Common myeloid progenitor, CD34-positive (primary cell): Measurements from ENCODE around the gene UCN3.
"Not testable (repeated sequence)": the region's sequence is repeated elsewhere in the genome, so short reads cannot be mapped to it uniquely, and the experiment has no call there.

ENCODE experiments used
- CTCF ChIA-PET: fragments of 350-600 bp; sonication (Branson Sonifier 250); formaldehyde crosslinking; loops from one replicate; lab custom pipeline; 2021; ENCODE audit warnings: antibody characterized with exemption; lab: Charles Lee
- POLR2A ChIA-PET: fragments of 350-600 bp; sonication (Branson Sonifier 250); formaldehyde crosslinking; loops from one replicate; lab custom pipeline; 2021; ENCODE audit warnings: antibody characterized with exemption; lab: Charles Lee
- DNase-seq, 3 donors: peaks; one replicate each; pipeline versions ENCODE4 v3.0.0 to v3.0.0-alpha.2; 2013
- H3K27ac ChIP-seq, 2 experiments: 1 replicate in 1 of 2; 2 replicates in 1 of 2; pipeline ENCODE4 v1.7.0; 2013; ENCODE audit warnings: inconsistent platforms in 2 of 2, low read length in 2 of 2, mild to moderate bottlenecking in 2 of 2, low read depth in 1 of 2, moderate library complexity in 1 of 2; ENCODE audit not compliant: severe bottlenecking in 2 of 2, insufficient read depth in 1 of 2, poor library complexity in 1 of 2
- H3K27me3 ChIP-seq, 5 experiments: replicated peaks in 2 of 5; 1 replicate in 3 of 5; 2 replicates in 2 of 5; pipeline versions ENCODE4 v1.6.1 to v1.7.0; 2013; ENCODE audit warnings: low read length in 4 of 5, mild to moderate bottlenecking in 2 of 5, moderate library complexity in 2 of 5, inconsistent platforms in 1 of 5; ENCODE audit not compliant: insufficient read depth in 5 of 5, control insufficient read depth in 4 of 5
- H3K36me3 ChIP-seq, 4 experiments: 1 replicate in 2 of 4; 2 replicates in 2 of 4; pipeline versions ENCODE4 v1.6.1 to v1.7.0; 2013; ENCODE audit warnings: low read length in 3 of 4, control low read depth in 1 of 4, mild to moderate bottlenecking in 1 of 4; ENCODE audit not compliant: control insufficient read depth in 4 of 4, insufficient read depth in 4 of 4
- H3K4me1 ChIP-seq, 4 experiments: 1 replicate in 3 of 4; 2 replicates in 1 of 4; pipeline versions ENCODE4 v1.6.1 to v1.7.1; 2013; ENCODE audit warnings: low read length in 3 of 4, mild to moderate bottlenecking in 3 of 4, control low read depth in 1 of 4, inconsistent platforms in 1 of 4, moderate library complexity in 1 of 4; ENCODE audit not compliant: control insufficient read depth in 4 of 4, insufficient read depth in 4 of 4; ENCODE audit errors: control extremely low read depth in 1 of 4
- H3K4me3 ChIP-seq, 7 experiments: 1 replicate in 4 of 7; 2 replicates in 3 of 7; pipeline versions ENCODE4 v1.5.1 to v1.7.0; 2013; ENCODE audit warnings: mild to moderate bottlenecking in 7 of 7, low read length in 6 of 7, moderate library complexity in 6 of 7, inconsistent platforms in 2 of 7, low read depth in 2 of 7, control low read depth in 1 of 7; ENCODE audit not compliant: insufficient read depth in 4 of 7, control insufficient read depth in 1 of 7; ENCODE audit errors: extremely low read depth in 1 of 7
- H3K9me3 ChIP-seq, 5 experiments: 1 replicate in 4 of 5; 2 replicates in 1 of 5; pipeline versions ENCODE4 v1.6.1 to v1.7.1; 2013; ENCODE audit warnings: low read length in 4 of 5, mild to moderate bottlenecking in 2 of 5, inconsistent platforms in 1 of 5, low read depth in 1 of 5, moderate library complexity in 1 of 5; ENCODE audit not compliant: control insufficient read depth in 4 of 5, insufficient read depth in 2 of 5; ENCODE audit errors: control extremely low read depth in 1 of 5
- WGBS: methylation state at CpG from one replicate; pipeline ENCODE4 v1.1.5; 2013; ENCODE audit not compliant: insufficient coverage; 5-methylcytosine and 5-hydroxymethylcytosine counted together

Gene UCN3

GRCh38 chr10:5402798-5403197, 38.0 kb downstream of the UCN3 start:
- no peaks in the 10 kb centered on the region for H3K9me3 ChIP-seq
- H3K4me1 ChIP-seq, result no peaks in the 10 kb centered on the region
- CTCF ChIA-PET, result interaction anchor here (1.1 kb wide), 1 partner anchor 10 kb away, joined by 3 read pairs; no protein-coding TSS in a partner anchor
- no peak overlapping the region for H3K27ac ChIP-seq
- DNase-seq, result no peak
- H3K4me3 ChIP-seq, result no peak overlapping the region
- 94% methylated on average over 2 of the region's 3 CpGs for WGBS
- H3K27me3 ChIP-seq, result no peaks in the 10 kb centered on the region
- POLR2A ChIA-PET, result no interaction called here
- H3K36me3 ChIP-seq, result no peaks in the 10 kb centered on the region

DNA sequence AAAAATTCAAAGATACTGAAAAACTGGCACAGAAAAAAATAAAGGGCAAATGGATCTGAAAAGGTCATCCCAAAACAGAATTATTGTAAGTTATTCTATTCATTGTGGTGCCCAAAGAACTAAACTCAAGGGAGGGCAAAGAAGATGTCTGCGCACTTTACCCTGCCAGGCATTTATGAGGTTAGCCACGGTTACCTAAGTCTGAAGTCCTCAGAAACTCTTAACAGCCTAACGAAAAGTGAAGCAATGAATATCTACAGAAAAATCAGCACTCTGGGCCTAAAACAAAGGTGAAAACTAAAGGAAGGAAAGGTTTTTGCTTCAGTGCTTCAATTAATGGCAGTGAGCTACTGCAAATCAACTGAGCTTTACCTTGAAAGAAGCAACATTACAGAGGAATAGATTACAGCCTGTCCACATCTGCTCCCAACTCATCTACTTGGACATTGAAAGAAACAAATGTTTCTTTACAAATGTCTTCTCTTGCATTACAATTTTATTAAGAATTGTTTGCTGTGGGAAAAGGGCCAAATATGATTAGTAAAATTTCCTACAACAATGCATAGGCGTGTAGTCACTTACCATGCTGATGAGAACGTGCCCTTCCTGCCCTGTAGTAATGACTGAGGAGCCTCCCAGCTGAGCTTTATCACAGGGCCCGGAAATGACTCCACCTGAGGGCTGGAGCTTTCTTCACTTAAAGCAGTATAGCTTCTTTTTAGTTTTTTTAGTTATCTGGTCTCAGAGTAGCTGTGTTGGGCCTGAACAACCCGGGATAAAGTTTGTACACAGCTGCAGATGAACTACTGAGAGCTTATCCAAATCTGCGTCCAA, 39.7 kb downstream of the UCN3 start, which contains the start of gene TUBAL3:
TUBAL3 (minus strand) TSS at position 621 of the 834 bp plus-strand sequence; CDS start at position 585, 36 bp downstream.
- ChIA-PET POLR2A (no interaction called here), CTCF (interaction anchor here (1.0 to 1.2 kb wide), 2 partner anchors 9 to 38 kb away, joined by 4 to 5 read pairs; no protein-coding TSS in a partner anchor)
- H3K27me3 ChIP-seq, result no peaks in the 10 kb centered on the region
- H3K27ac ChIP-seq, result no peak within 1 kb of the TSS
- no peaks in the 10 kb centered on the region for H3K4me1 ChIP-seq
- H3K36me3 ChIP-seq, result no peaks in the 10 kb centered on the region
- no peaks in the 10 kb centered on the region for H3K9me3 ChIP-seq
- 93% methylated on average over 5 of the region's 8 CpGs for WGBS
- DNase-seq, result no peak
- no peak within 1 kb of the TSS for H3K4me3 ChIP-seq

GRCh38 chr10:5406918-5407317, 42.2 kb downstream of the UCN3 start:
- WGBS, result no CpG with 5 or more reads among the region's 1 CpG
- CTCF ChIA-PET, result interaction anchor here (1.0 kb wide), 1 partner anchor 568 kb away, joined by 3 read pairs; no protein-coding TSS in a partner anchor
- peaks cover 0 to 2% (median under 1%) of the 10 kb centered on the region in 4 experiments for H3K4me1 ChIP-seq

GRCh38 chr10:5410787-5411186, 46.0 kb downstream of the UCN3 start:
- H3K4me1 ChIP-seq, result peaks cover 0 to 13% (median 9%) of the 10 kb centered on the region in 4 experiments
- H3K9me3 ChIP-seq, DNase-seq, H3K27ac ChIP-seq, H3K27me3 ChIP-seq, H3K36me3 ChIP-seq, POLR2A ChIA-PET, H3K4me3 ChIP-seq: not testable (repeated sequence)
- CTCF ChIA-PET, result interaction anchor here (1.1 to 1.5 kb wide), 3 partner anchors 10 to 561 kb away, joined by 3 to 6 read pairs (median 3); no protein-coding TSS in a partner anchor

More at GRCh38 chr10:5406918-5407317, 42.2 kb downstream of the UCN3 start:
- Histone ChIP-seq H3K36me3 (no peaks in the 10 kb centered on the region), H3K27ac (no peak overlapping the region), H3K4me3 (no peak overlapping the region), H3K9me3 (no peaks in the 10 kb centered on the region), H3K27me3 (no peaks in the 10 kb centered on the region)
- DNase-seq, result no peak
- POLR2A ChIA-PET, result no interaction called here

DNA sequence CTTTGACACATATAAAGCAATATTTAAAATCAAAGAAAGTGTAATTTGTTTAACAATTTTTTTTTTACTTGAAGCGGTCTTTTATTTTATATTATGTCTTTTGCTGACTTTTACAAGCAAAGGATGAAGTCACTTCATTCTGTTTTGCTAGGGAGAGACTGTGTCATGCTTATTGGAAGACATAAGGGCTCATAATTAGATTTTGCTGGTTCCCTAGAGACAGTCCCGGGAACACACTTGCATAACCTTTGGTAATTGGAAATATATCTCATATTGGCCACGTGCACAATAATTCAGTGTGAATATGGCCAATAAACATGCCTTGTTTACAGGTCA, 47.1 kb downstream of the UCN3 start:
- ChIA-PET CTCF (interaction anchor here (0.6 to 1.1 kb wide), 3 partner anchors 21 to 562 kb away, joined by 3 read pairs; no protein-coding TSS in a partner anchor), POLR2A (interaction anchor here (0.6 kb wide), 1 partner anchor 35 kb away, joined by 4 read pairs; no protein-coding TSS in a partner anchor)
- Histone ChIP-seq H3K4me1 (peaks cover 0 to 13% (median 9%) of the 10 kb centered on the region in 4 experiments), H3K9me3 (no peaks in the 10 kb centered on the region), H3K27ac (peak overlapping the region in 1 of 2 experiments; percentile 64), H3K27me3 (no peaks in the 10 kb centered on the region), H3K36me3 (peaks cover 0 to 2% (median 0%) of the 10 kb centered on the region in 4 experiments), H3K4me3 (peak overlapping the region in 6 of 7 experiments; percentile 71 to 93 (median 85))
- 43% methylated on average over 2 of the region's 3 CpGs for WGBS
- peak in 1 of 3 donors; percentile 16 for DNase-seq

DNA sequence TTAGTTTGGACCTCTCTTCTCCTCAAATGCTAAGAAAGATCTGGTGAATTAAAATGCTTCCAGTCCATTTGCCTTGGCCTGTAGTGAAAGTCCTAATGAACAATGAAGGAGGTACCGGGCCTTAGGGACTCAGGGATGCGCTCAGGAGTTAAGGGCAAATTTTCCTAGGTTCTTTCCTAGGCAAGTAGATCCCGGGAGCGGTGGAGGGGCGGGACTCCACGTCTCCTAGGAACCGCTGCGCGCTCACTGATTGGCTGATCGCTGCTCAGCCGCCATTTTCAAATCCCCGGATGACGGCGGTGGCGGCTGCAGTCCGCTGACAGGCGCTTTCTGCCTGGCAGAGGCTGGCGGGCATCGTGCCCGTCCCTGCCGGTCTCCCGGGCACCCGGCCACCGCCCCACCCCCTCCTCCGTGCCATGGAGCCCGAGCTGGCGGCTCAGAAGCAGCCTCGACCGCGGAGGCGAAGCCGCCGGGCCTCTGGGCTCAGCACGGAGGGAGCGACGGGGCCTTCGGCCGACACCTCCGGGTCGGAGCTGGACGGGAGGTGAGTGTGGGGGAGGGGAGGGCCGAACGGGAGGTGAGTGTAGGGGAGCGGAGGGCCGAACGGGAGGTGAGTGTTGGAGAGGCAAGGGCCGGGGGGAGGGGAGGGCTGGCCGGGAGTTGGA, 47.6 kb downstream of the UCN3 start, which contains the start of gene NET1:
NET1 (plus strand) TSS at position 281 of the 665 bp plus-strand sequence; CDS start at position 417, 136 bp downstream.
- WGBS, result under 1% methylated on average over 33 of the region's 48 CpGs
- H3K27ac ChIP-seq, result peak within 1 kb of the TSS in 1 of 2 experiments; percentile 64

More for the DNA sequence above, 47.6 kb downstream of the UCN3 start, which contains the start of gene NET1:
- peak within 1 kb of the TSS; percentile 71 to 93 (median 84) for H3K4me3 ChIP-seq
- peaks cover 0 to 4% (median 0%) of the 10 kb centered on the region in 4 experiments for H3K36me3 ChIP-seq
- peaks cover 0 to 4% (median 0%) of the 10 kb centered on the region in 5 experiments for H3K9me3 ChIP-seq
- H3K4me1 ChIP-seq, result peaks cover 0 to 13% (median 9%) of the 10 kb centered on the region in 4 experiments
- no peaks in the 10 kb centered on the region for H3K27me3 ChIP-seq
- ChIA-PET CTCF (no interaction called here), POLR2A (no interaction called here)
- peak; percentile 80 to 82 (median 82) for DNase-seq
